ENCODE results near the gene TMOD3.

DNA sequence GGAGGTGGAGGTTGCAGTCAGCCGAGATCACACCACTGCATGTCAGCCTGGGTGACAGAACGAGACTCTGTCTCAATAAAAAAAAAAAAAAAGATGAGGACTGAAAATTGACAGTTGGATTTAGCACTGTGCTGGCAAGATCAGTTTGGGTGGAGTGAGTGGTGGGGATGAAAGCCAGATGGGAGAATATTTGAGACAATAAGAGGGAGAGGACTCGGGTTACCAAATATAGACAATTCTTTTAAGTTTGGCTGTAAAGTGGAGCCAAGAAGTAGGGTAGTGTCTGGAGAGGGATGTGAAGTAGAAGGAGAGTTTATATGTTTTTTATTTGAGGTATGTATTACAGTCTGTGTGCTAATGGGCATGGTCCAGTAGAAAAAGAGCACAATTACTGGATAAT, 20.4 kb downstream of the TMOD3 start:
- TF ChIP-seq, protein P1, sequence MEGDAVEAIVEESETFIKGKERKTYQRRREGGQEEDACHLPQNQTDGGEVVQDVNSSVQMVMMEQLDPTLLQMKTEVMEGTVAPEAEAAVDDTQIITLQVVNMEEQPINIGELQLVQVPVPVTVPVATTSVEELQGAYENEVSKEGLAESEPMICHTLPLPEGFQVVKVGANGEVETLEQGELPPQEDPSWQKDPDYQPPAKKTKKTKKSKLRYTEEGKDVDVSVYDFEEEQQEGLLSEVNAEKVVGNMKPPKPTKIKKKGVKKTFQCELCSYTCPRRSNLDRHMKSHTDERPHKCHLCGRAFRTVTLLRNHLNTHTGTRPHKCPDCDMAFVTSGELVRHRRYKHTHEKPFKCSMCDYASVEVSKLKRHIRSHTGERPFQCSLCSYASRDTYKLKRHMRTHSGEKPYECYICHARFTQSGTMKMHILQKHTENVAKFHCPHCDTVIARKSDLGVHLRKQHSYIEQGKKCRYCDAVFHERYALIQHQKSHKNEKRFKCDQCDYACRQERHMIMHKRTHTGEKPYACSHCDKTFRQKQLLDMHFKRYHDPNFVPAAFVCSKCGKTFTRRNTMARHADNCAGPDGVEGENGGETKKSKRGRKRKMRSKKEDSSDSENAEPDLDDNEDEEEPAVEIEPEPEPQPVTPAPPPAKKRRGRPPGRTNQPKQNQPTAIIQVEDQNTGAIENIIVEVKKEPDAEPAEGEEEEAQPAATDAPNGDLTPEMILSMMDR (conservative IDR thresholded peaks at IDR 0.05; ENCODE audit: low read depth, low read length): no peak
- TF ChIP-seq POLR2A (IDR thresholded peaks at IDR 0.05; ENCODE audit: low read depth, low read length) (no peak), FOS (IDR thresholded peaks at IDR 0.05; ENCODE audit: low read depth, low read length) (no peak), SMC3 (IDR thresholded peaks at IDR 0.05; ENCODE audit: low read depth, low read length) (no peak), NFE2L2 (IDR thresholded peaks at IDR 0.05; ENCODE audit: low read depth, low read length) (no peak), CHD1 (IDR thresholded peaks at IDR 0.05; ENCODE audit: low read depth, low read length) (no peak), RAD21 (IDR thresholded peaks at IDR 0.05; ENCODE audit: low read length) (no peak), MXI1 (IDR thresholded peaks at IDR 0.05; ENCODE audit: borderline replicate concordance, low read depth, low read length) (no peak), RFX5 (IDR thresholded peaks at IDR 0.05; ENCODE audit: low read depth, low read length) (no peak), BHLHE40 (IDR thresholded peaks at IDR 0.05; ENCODE audit: low read depth, low read length) (no peak), MAFK (IDR thresholded peaks at IDR 0.05; ENCODE audit: low read depth, low read length) (no peak)
- TF ChIP-seq, protein P2, sequence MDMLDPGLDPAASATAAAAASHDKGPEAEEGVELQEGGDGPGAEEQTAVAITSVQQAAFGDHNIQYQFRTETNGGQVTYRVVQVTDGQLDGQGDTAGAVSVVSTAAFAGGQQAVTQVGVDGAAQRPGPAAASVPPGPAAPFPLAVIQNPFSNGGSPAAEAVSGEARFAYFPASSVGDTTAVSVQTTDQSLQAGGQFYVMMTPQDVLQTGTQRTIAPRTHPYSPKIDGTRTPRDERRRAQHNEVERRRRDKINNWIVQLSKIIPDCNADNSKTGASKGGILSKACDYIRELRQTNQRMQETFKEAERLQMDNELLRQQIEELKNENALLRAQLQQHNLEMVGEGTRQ (IDR thresholded peaks at IDR 0.05; ENCODE audit: low read depth, low read length): no peak

All from IMR-90 (cell line).